Keratinocyte (primary cell): ENCODE data around the gene PBX2. TPM values are rescaled to one million over a fixed set of nuclear protein-coding genes. Genes with fewer than 3 reads are reported as not detected.
"Not testable (repeated sequence)": the region's sequence is repeated elsewhere in the genome, so short reads cannot be mapped to it uniquely, and the experiment has no call there.

Experiments used
- DNase-seq: peaks from one replicate; pipeline ENCODE4 v3.0.0-alpha.2; 2011; ENCODE audit warnings: low read depth, missing footprints, low spot score
- FAIRE-seq: peaks from 2 replicates; lab custom pipeline; 2011; peaks lifted over from hg19 to GRCh38; lab: Jason Lieb, UNC
- H2AFZ ChIP-seq: 2 replicates; pipeline ENCODE4 v1.6.0; 2012; ENCODE audit warnings: low read length, control low read depth, inconsistent platforms; ENCODE audit not compliant: control insufficient read depth
- H3K27ac ChIP-seq: 2 replicates; pipeline ENCODE4 v1.5.1; 2011; ENCODE audit warnings: low read length; ENCODE audit not compliant: control insufficient read depth, insufficient read depth
- H3K27me3 ChIP-seq: 3 replicates; pipeline ENCODE4 v1.6.0; 2011; ENCODE audit warnings: low read length; ENCODE audit not compliant: control insufficient read depth, insufficient read depth; ENCODE audit errors: extremely low read depth
- H3K36me3 ChIP-seq, 2 experiments: 2 replicates in 1 of 2; 3 replicates in 1 of 2; pipeline ENCODE4 v1.5.1; 2011; ENCODE audit warnings: low read length in 2 of 2, mild to moderate bottlenecking in 1 of 2; ENCODE audit not compliant: control insufficient read depth in 2 of 2, insufficient read depth in 2 of 2; ENCODE audit errors: extremely low read depth in 1 of 2
- H3K4me1 ChIP-seq: 3 replicates; pipeline ENCODE4 v1.5.1; 2011; ENCODE audit warnings: low read length; ENCODE audit not compliant: control insufficient read depth, insufficient read depth; ENCODE audit errors: extremely low read depth
- H3K4me2 ChIP-seq: 3 replicates; pipeline ENCODE4 v1.6.0; 2011; ENCODE audit warnings: low read depth, low read length; ENCODE audit not compliant: control insufficient read depth, insufficient read depth; ENCODE audit errors: extremely low read depth
- H3K4me3 ChIP-seq, 3 experiments: fragments of 200-600 bp in 1 of 3; sonication (generic) in 1 of 3; 2 replicates in 2 of 3; 3 replicates in 1 of 3; pipeline ENCODE4 v1.5.1; 2011 to 2016; ENCODE audit warnings: low read length in 3 of 3, mild to moderate bottlenecking in 3 of 3, control low read depth in 2 of 3, inconsistent platforms in 1 of 3, low read depth in 1 of 3, mixed read lengths in 1 of 3, mixed run types in 1 of 3, moderate library complexity in 1 of 3; ENCODE audit not compliant: control insufficient read depth in 2 of 3, insufficient read depth in 2 of 3; ENCODE audit errors: extremely low read depth in 1 of 3
- H3K79me2 ChIP-seq: 2 replicates; pipeline ENCODE4 v1.6.0; 2012; ENCODE audit warnings: low read length; ENCODE audit not compliant: control insufficient read depth, insufficient read depth
- H3K9ac ChIP-seq: 3 replicates; pipeline ENCODE4 v1.6.0; 2011; ENCODE audit warnings: low read length; ENCODE audit not compliant: control insufficient read depth, insufficient read depth; ENCODE audit errors: extremely low read depth
- H3K9me1 ChIP-seq: 3 replicates; pipeline ENCODE4 v1.6.0; 2011; ENCODE audit warnings: low read length; ENCODE audit not compliant: control insufficient read depth, insufficient read depth; ENCODE audit errors: extremely low read depth
- H3K9me3 ChIP-seq: 2 replicates; pipeline ENCODE4 v1.5.1; 2012; ENCODE audit warnings: low read depth, low read length; ENCODE audit not compliant: control insufficient read depth
- H4K20me1 ChIP-seq: 3 replicates; pipeline ENCODE4 v1.6.0; 2011; ENCODE audit warnings: low read length; ENCODE audit not compliant: control insufficient read depth, insufficient read depth; ENCODE audit errors: extremely low read depth
- CTCF ChIP-seq, 3 experiments: IDR thresholded peaks in 1 of 3; conservative IDR thresholded peaks in 1 of 3; optimal IDR thresholded peaks in 1 of 3; 2 replicates in 2 of 3; 3 replicates in 1 of 3; pipeline versions ENCODE3 to v1.5.1; 2011; ENCODE audit warnings: low read length in 3 of 3, mild to moderate bottlenecking in 3 of 3, moderate library complexity in 2 of 3, control low read depth in 1 of 3, inconsistent platforms in 1 of 3; ENCODE audit not compliant: insufficient read depth in 2 of 3; ENCODE audit errors: extremely low read depth in 1 of 3
- EZH2 ChIP-seq: IDR thresholded peaks from one replicate; pipeline ENCODE4 v1.6.1; 2012; ENCODE audit warnings: inconsistent platforms, mild to moderate bottlenecking, low read length, moderate library complexity
- dilution Hi-C: fragments of 300-500 bp; cut with MboI; formaldehyde crosslinking; loops from one replicate; pipeline ENCODE4 v1.7.0; 2020; ENCODE audit warnings: low sequenced_read_pairs; ENCODE audit not compliant: extremely low pct_ligation_motif_present
- polyA plus RNA-seq, 5 experiments: library from polyadenylated mRNA; depleted of rRNA in 3 of 5; stranded (reverse) in 3 of 5; stranded (forward) in 1 of 5; unstranded in 1 of 5; fragments of >200 nt; gene quantifications; 1 replicate in 1 of 5; 2 replicates in 3 of 5; 3 replicates in 1 of 5; pipeline versions ENCODE4 v1.2.1 to v1.2.3, GENCODE V29; 2011 to 2012; ENCODE audit warnings: missing spikeins in 2 of 5, low read depth in 1 of 5, low replicate concordance in 1 of 5

Gene PBX2
- polyA plus RNA-seq, 1 donor (not counting 4 experiments of a cell fraction or from before 2014, with no cell fraction given), result 43.5 TPM

DNA sequence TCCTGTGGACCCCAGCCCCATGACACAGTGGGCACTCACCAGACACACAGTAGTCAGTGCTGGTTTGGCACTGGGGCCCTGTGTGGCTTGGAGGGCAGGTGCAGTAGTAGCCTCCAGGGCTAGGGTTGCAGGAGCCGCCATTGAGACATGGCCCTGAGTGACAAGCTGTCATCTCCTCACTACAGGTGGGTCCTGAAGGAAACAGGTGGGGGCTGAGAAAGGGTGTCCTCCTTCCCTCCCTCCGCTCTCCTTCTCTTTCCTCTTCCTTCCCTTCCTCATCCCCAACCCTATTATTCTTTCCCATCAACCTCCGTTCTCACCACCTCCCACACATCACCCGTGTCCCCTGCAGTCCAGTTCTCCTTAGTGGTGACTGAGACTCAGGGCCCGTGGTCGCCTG is 23.6 kb upstream of the PBX2 start:
- no peak overlapping the region for H3K4me3 ChIP-seq
- no peak overlapping the region for H3K9ac ChIP-seq
- no peaks in the 10 kb centered on the region for H3K9me3 ChIP-seq
- H3K4me1 ChIP-seq, result no peaks in the 10 kb centered on the region
- H3K27me3 ChIP-seq, result peaks cover 5% of the 10 kb centered on the region
- H3K36me3 ChIP-seq, result no peaks in the 10 kb centered on the region
- FAIRE-seq (no peak), DNase-seq (no peak)
- no peak overlapping the region for H3K27ac ChIP-seq
- H3K9me1 ChIP-seq, result no peaks in the 10 kb centered on the region
- dilution Hi-C loops, result no loop called here
- no peaks in the 10 kb centered on the region for H4K20me1 ChIP-seq
- H3K4me2 ChIP-seq, result no peak overlapping the region
- no peak for TF ChIP-seq EZH2
- no peak for TF ChIP-seq CTCF (optimal IDR thresholded peaks at IDR 0.05 in 1 of 3, IDR thresholded peaks at IDR 0.05 in 1 of 3, conservative IDR thresholded peaks at IDR 0.05 in 1 of 3; ENCODE audit: extremely low read depth in 1 of 3, insufficient read depth in 2 of 3, low read length in 3 of 3)
- H3K79me2 ChIP-seq, result no peaks in the 10 kb centered on the region
- no peak overlapping the region for H2AFZ ChIP-seq

GRCh38 chr6:32212076-32212760 is 22.2 kb upstream of the PBX2 start:
- DNase-seq (no peak), FAIRE-seq (no peak)
- Histone ChIP-seq H3K27ac (no peak overlapping the region), H3K79me2 (no peaks in the 10 kb centered on the region), H3K4me2 (no peak overlapping the region), H3K9me1 (no peaks in the 10 kb centered on the region), H3K9ac (no peak overlapping the region), H4K20me1 (no peaks in the 10 kb centered on the region), H3K27me3 (no peaks in the 10 kb centered on the region), H3K4me1 (no peaks in the 10 kb centered on the region), H3K36me3 (no peaks in the 10 kb centered on the region), H2AFZ (no peak overlapping the region), H3K9me3 (no peaks in the 10 kb centered on the region), H3K4me3 (no peak overlapping the region)
- TF ChIP-seq EZH2 (no peak), CTCF (optimal IDR thresholded peaks at IDR 0.05 in 1 of 3, IDR thresholded peaks at IDR 0.05 in 1 of 3, conservative IDR thresholded peaks at IDR 0.05 in 1 of 3; ENCODE audit: extremely low read depth in 1 of 3, insufficient read depth in 2 of 3, low read length in 3 of 3) (no peak)
- dilution Hi-C loops, result no loop called here

- FAIRE-seq, H3K4me3 ChIP-seq, H2AFZ ChIP-seq, H4K20me1 ChIP-seq, H3K27ac ChIP-seq, H3K27me3 ChIP-seq, dilution Hi-C loops, H3K9me1 ChIP-seq, H3K4me2 ChIP-seq, H3K4me1 ChIP-seq, DNase-seq, H3K9me3 ChIP-seq, H3K9ac ChIP-seq, H3K79me2 ChIP-seq, H3K36me3 ChIP-seq: not testable (repeated sequence)
Measured at GRCh38 chr6:32211432-32211831, 21.4 kb upstream of the PBX2 start.
